Neural progenitor cell (in vitro differentiated cells): ENCODE data around the gene GABRR3. TPM values are rescaled to one million over a fixed set of nuclear protein-coding genes. Genes with fewer than 3 reads are reported as not detected.

ENCODE experiments used
- DNase-seq: peaks from one replicate; pipeline ENCODE4 v3.0.0-alpha.2; 2016; ENCODE audit warnings: low spot score
- H2AFZ ChIP-seq: fragments of 200-600 bp; sonication (generic); replicated peaks from 2 replicates; pipeline ENCODE4 v1.6.1; 2016; ENCODE audit warnings: antibody characterized with exemption
- H3F3A ChIP-seq: fragments of 200-600 bp; sonication (generic); 2 replicates; pipeline ENCODE4 v1.6.1; 2016; ENCODE audit warnings: antibody characterized with exemption, low read depth
- H3K27ac ChIP-seq: fragments of 200-600 bp; sonication (generic); 2 replicates; pipeline ENCODE4 v1.5.1; 2016; ENCODE audit warnings: mild to moderate bottlenecking
- H3K27me3 ChIP-seq: fragments of 200-600 bp; sonication (generic); 2 replicates; pipeline ENCODE4 v1.6.1; 2016; ENCODE audit warnings: mild to moderate bottlenecking, moderate library complexity
- H3K36me3 ChIP-seq: fragments of 200-600 bp; sonication (generic); 2 replicates; pipeline ENCODE4 v1.5.1; 2016
- H3K4me1 ChIP-seq: fragments of 200-600 bp; sonication (generic); 2 replicates; pipeline ENCODE4 v1.6.1; 2016; ENCODE audit warnings: mixed run types
- H3K4me2 ChIP-seq: fragments of 200-600 bp; sonication (generic); 2 replicates; pipeline ENCODE4 v1.6.1; 2016
- H3K4me3 ChIP-seq: fragments of 200-600 bp; sonication (generic); 2 replicates; pipeline ENCODE4 v1.5.1; 2016
- H3K79me2 ChIP-seq: fragments of 200-600 bp; sonication (generic); 2 replicates; pipeline ENCODE4 v1.6.1; 2016; ENCODE audit warnings: low read depth
- H3K9ac ChIP-seq: fragments of 200-600 bp; sonication (generic); 2 replicates; pipeline ENCODE4 v1.6.1; 2016
- H3K9me3 ChIP-seq: fragments of 200-600 bp; sonication (generic); 2 replicates; pipeline ENCODE4 v1.5.1; 2016; ENCODE audit warnings: low read depth
- H4K20me1 ChIP-seq: fragments of 200-600 bp; sonication (generic); 2 replicates; pipeline ENCODE4 v1.6.1; 2016; ENCODE audit warnings: low read depth
- H3K27ac Mint-ChIP-seq: 3 replicates; pipeline ENCODE4 v1.8.0; 2021; ENCODE audit warnings: mixed read lengths
- H3K27me3 Mint-ChIP-seq: 2 replicates; pipeline ENCODE4 v1.8.0; 2022; ENCODE audit warnings: low read depth, mild to moderate bottlenecking, inconsistent platforms, moderate library complexity, mixed read lengths; ENCODE audit not compliant: insufficient read depth
- H3K36me3 Mint-ChIP-seq: 3 replicates; pipeline ENCODE4 v1.8.0; 2021; ENCODE audit warnings: mixed read lengths
- H3K4me1 Mint-ChIP-seq: 3 replicates; pipeline ENCODE4 v1.8.0; 2021; ENCODE audit warnings: mixed read lengths
- H3K4me3 Mint-ChIP-seq: 3 replicates; pipeline ENCODE4 v1.8.0; 2021; ENCODE audit warnings: mild to moderate bottlenecking, moderate library complexity, mixed read lengths
- H3K9me3 Mint-ChIP-seq: 3 replicates; pipeline ENCODE4 v1.8.0; 2020; ENCODE audit warnings: mixed read lengths
- EZH2 ChIP-seq: fragments of 200-600 bp; sonication (generic); IDR thresholded peaks from 2 replicates; pipeline ENCODE4 v1.6.1; 2017; ENCODE audit warnings: antibody characterized with exemption, mild to moderate bottlenecking, moderate library complexity
- EZH2phosphoT487 ChIP-seq: fragments of 200-600 bp; sonication (generic); IDR thresholded peaks from 2 replicates; pipeline ENCODE4 v1.6.1; 2017; ENCODE audit warnings: antibody characterized with exemption
- total RNA-seq: library from RNA; depleted of rRNA; stranded (reverse); fragments of >200 nt; gene quantifications from 2 replicates; pipeline ENCODE4 v1.2.3, GENCODE V29; 2015; ENCODE audit warnings: low replicate concordance
- TF ChIP-seq, protein P1 (sequence below): fragments of 200-600 bp; sonication (generic); IDR thresholded peaks from 2 replicates; pipeline ENCODE4 v1.5.1; 2017; ENCODE audit warnings: antibody characterized with exemption, mild to moderate bottlenecking

The GABRR3 gene
- total RNA-seq, 1 donor from 2014 or later: not detected

DNA sequence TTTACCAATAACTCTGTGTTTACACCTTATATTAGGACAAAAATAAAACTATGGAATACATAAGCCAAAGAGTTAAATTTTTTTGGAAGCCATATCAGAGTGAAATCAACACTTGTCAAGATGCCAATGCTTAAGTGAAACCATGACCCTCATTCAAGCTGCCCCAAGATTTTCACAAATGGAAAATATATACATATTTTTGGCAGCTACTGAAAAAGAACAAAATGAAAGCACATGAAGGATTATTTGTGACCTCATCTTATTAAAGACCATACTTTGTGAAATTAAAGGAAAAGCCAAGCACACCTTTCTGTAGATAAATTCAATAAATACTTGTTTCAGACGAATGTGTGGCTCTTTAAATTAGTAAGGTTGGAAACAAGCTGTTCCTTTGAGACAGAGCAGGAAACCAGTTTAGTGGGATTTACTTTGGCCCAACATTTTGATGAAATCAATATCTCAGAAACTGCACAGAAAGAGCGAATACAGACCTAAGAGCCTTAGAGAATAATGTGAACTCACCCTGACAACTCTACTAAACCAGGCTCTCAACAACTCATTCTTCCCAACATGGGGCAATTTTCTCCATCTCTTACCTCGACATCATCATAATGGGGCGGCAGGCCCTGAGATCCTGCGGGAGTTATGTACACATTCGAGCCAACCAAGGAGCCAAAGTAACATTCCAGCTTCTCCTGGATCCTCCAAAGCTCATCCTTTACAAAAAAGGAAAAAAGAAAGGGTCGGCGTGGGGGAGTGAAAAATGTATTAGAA is 73.9 kb downstream of the GABRR3 start:
- Mint-ChIP-seq H3K36me3 (peaks cover 7% of the 10 kb centered on the region), H3K9me3 (no peaks in the 10 kb centered on the region), H3K27ac (no peak overlapping the region), H3K4me1 (no peaks in the 10 kb centered on the region), H3K4me3 (no peak overlapping the region), H3K27me3 (no peaks in the 10 kb centered on the region)
- no peaks in the 10 kb centered on the region for H3K36me3 ChIP-seq
- no peak overlapping the region for H3K4me3 ChIP-seq
- TF ChIP-seq EZH2phosphoT487: no peak
- TF ChIP-seq EZH2: no peak
- H3K4me1 ChIP-seq: no peaks in the 10 kb centered on the region
- no peaks in the 10 kb centered on the region for H3F3A ChIP-seq
- no peak overlapping the region for H3K4me2 ChIP-seq
- H3K9ac ChIP-seq: no peak overlapping the region
- H3K27ac ChIP-seq: no peak overlapping the region
- H3K9me3 ChIP-seq: no peaks in the 10 kb centered on the region
- H3K27me3 ChIP-seq: no peaks in the 10 kb centered on the region
- DNase-seq: no peak
- H2AFZ ChIP-seq: no peak overlapping the region
- H3K79me2 ChIP-seq: no peaks in the 10 kb centered on the region
- no peaks in the 10 kb centered on the region for H4K20me1 ChIP-seq

DNA sequence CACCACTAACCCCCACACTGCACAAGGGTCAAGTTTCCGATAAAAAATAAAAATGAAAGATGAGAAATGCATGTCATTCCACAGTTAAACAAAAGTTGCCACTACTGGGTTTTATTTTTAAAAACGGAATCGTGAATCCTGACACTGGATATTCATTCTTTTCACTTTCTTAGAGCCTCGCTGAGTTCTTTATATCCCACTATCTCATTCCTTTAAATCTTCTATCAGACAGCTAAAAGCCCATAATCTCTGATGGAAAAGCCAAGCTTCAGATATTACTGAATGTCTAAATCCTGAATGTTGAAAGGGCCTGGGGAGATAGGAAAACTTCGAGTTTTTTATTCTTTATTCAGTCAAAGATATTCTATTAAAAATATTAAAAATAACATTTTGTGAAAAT is 74.6 kb downstream of the GABRR3 start:
- no peaks in the 10 kb centered on the region for H3K79me2 ChIP-seq
- no peak overlapping the region for H3K4me2 ChIP-seq
- no peaks in the 10 kb centered on the region for H3K9me3 ChIP-seq
- DNase-seq: no peak
- no peaks in the 10 kb centered on the region for H4K20me1 ChIP-seq
- H3K4me1 Mint-ChIP-seq: no peaks in the 10 kb centered on the region
- H3K36me3 Mint-ChIP-seq: peaks cover 6% of the 10 kb centered on the region
- H3K36me3 ChIP-seq: no peaks in the 10 kb centered on the region
- H2AFZ ChIP-seq: no peak overlapping the region
- no peaks in the 10 kb centered on the region for H3K27me3 Mint-ChIP-seq
- H3K27ac Mint-ChIP-seq: no peak overlapping the region
- H3K27me3 ChIP-seq: no peaks in the 10 kb centered on the region
- no peak overlapping the region for H3K27ac ChIP-seq
- no peak overlapping the region for H3K4me3 Mint-ChIP-seq
- no peak overlapping the region for H3K4me3 ChIP-seq
- TF ChIP-seq, protein P1, sequence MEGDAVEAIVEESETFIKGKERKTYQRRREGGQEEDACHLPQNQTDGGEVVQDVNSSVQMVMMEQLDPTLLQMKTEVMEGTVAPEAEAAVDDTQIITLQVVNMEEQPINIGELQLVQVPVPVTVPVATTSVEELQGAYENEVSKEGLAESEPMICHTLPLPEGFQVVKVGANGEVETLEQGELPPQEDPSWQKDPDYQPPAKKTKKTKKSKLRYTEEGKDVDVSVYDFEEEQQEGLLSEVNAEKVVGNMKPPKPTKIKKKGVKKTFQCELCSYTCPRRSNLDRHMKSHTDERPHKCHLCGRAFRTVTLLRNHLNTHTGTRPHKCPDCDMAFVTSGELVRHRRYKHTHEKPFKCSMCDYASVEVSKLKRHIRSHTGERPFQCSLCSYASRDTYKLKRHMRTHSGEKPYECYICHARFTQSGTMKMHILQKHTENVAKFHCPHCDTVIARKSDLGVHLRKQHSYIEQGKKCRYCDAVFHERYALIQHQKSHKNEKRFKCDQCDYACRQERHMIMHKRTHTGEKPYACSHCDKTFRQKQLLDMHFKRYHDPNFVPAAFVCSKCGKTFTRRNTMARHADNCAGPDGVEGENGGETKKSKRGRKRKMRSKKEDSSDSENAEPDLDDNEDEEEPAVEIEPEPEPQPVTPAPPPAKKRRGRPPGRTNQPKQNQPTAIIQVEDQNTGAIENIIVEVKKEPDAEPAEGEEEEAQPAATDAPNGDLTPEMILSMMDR: no peak
- TF ChIP-seq EZH2phosphoT487 (no peak), EZH2 (no peak)
- H3K4me1 ChIP-seq: no peaks in the 10 kb centered on the region
- H3F3A ChIP-seq: no peaks in the 10 kb centered on the region
- no peak overlapping the region for H3K9ac ChIP-seq
- H3K9me3 Mint-ChIP-seq: no peaks in the 10 kb centered on the region

DNA sequence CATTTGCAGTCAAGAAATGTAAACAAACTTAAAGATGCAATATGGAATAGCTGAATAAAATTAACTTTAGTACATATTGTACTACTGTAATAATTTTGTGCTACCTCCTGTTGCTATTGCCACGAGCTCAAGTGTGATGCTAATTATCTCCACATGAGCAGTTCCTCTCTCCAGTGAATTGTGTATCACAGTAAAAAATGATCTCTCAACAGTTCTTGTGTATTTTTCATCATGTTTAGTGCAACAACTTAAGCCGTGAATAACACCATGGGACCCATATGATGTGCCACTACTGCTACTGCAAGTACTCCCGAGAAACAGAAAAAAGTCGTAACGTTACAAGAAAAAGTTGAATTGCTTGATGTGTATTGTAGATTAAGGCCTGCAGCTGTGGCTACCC is 75.2 kb downstream of the GABRR3 start:
- TF ChIP-seq EZH2phosphoT487 (no peak), EZH2 (no peak)
- TF ChIP-seq, protein P1: no peak
- Histone ChIP-seq H3K79me2 (no peaks in the 10 kb centered on the region), H3K9me3 (no peaks in the 10 kb centered on the region), H3K36me3 (no peaks in the 10 kb centered on the region), H3K9ac (no peak overlapping the region), H3K27me3 (no peaks in the 10 kb centered on the region), H3K4me1 (no peaks in the 10 kb centered on the region), H3K27ac (no peak overlapping the region), H2AFZ (no peak overlapping the region), H4K20me1 (no peaks in the 10 kb centered on the region), H3K4me3 (no peak overlapping the region), H3K4me2 (no peak overlapping the region), H3F3A (no peaks in the 10 kb centered on the region)
- Mint-ChIP-seq H3K4me1 (no peaks in the 10 kb centered on the region), H3K27ac (no peak overlapping the region), H3K27me3 (no peaks in the 10 kb centered on the region), H3K9me3 (no peaks in the 10 kb centered on the region), H3K4me3 (no peak overlapping the region), H3K36me3 (peaks cover 5% of the 10 kb centered on the region)
- DNase-seq: no peak

DNA sequence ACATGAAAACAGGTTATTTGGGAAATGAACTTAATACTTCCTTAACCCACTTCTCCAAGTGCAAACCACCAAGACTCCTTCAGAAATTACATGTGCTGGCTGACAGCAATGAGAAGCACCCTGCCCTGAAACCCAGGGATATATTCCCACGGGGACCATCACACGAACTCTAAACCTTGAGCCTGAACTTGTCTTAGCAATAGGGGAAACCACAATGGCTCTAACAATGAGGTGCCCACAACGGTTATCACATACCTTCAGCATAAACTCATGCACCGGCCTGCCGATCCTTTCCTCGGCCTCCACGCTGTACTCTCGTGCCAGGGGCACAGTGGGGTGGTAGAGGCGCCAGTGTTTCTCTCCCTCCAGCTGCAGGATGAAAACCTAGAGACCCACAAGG is 76.3 kb downstream of the GABRR3 start:
- Histone ChIP-seq H3K9me3 (no peaks in the 10 kb centered on the region), H3K4me3 (no peak overlapping the region), H3K4me1 (no peaks in the 10 kb centered on the region), H3K9ac (no peak overlapping the region), H3K4me2 (no peak overlapping the region), H3K27me3 (no peaks in the 10 kb centered on the region), H3F3A (no peaks in the 10 kb centered on the region), H2AFZ (no peak overlapping the region), H3K27ac (no peak overlapping the region), H4K20me1 (no peaks in the 10 kb centered on the region), H3K79me2 (no peaks in the 10 kb centered on the region), H3K36me3 (no peaks in the 10 kb centered on the region)
- no peak for DNase-seq
- TF ChIP-seq EZH2phosphoT487: no peak
- TF ChIP-seq, protein P1: no peak
- no peak for TF ChIP-seq EZH2
- H3K4me3 Mint-ChIP-seq: no peak overlapping the region
- no peaks in the 10 kb centered on the region for H3K4me1 Mint-ChIP-seq
- no peaks in the 10 kb centered on the region for H3K9me3 Mint-ChIP-seq
- H3K27ac Mint-ChIP-seq: no peak overlapping the region
- H3K27me3 Mint-ChIP-seq: no peaks in the 10 kb centered on the region
- H3K36me3 Mint-ChIP-seq: no peaks in the 10 kb centered on the region
